Measurements from ENCODE around the gene AGO4. TPM values are rescaled to one million over a fixed set of nuclear protein-coding genes. Genes with fewer than 3 reads are reported as not detected.

AGO4 gene
- total and polyA plus RNA-seq, 2 of the 4 experiments (the other 2 are of a cell fraction): 8.2 to 9.2 TPM

DNA sequence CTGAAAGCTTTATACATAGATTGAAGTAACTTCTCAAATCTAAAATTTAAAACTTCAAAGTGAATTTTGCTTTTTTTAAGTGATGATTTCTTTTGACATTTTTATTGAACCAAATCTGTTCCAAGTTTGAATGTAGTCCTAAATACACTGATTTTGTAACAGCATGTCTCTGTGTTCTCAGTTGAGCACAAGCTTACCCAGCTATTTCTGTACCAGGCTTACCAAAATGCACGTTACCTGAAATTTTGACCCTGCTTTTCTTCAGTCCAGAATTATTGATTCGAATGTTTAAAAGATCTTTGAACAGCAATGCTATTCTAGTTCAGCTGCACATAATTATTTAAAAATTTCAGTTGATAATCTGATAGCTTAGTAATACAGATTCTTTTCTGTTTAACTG is 25.6 kb downstream of the AGO4 start:
- Histone ChIP-seq H4K20me1 (ENCODE audit: insufficient read depth, low read length) (no peaks in the 10 kb centered on the region), H3K4me3 (ENCODE audit: insufficient read depth, low read depth, low read length) (no peak overlapping the region), H3K4ac (ENCODE audit: low read depth, low read length) (no peak overlapping the region), H4K91ac (ENCODE audit: insufficient read depth, low read depth, low read length) (no peak overlapping the region), H2BK20ac (ENCODE audit: low read depth, low read length) (no peak overlapping the region), H4K5ac (ENCODE audit: low read depth, low read length) (no peak overlapping the region), H3K27me3 (ENCODE audit: control insufficient read depth, insufficient read depth, low read length) (no peaks in the 10 kb centered on the region), H2BK15ac (ENCODE audit: low read depth, low read length) (no peak overlapping the region), H3K36me3 (ENCODE audit: control insufficient read depth, insufficient read depth, low read length) (peaks cover 34% of the 10 kb centered on the region), H3K4me2 (ENCODE audit: low read depth, low read length) (no peak overlapping the region), H2AFZ (replicated peaks; ENCODE audit: low read length, poor library complexity) (no peak overlapping the region), H3K9ac (ENCODE audit: low read depth, low read length) (no peak overlapping the region), H2AK5ac (ENCODE audit: low read depth, low read length) (no peak overlapping the region), H3K79me1 (ENCODE audit: low read depth in 1 of 2, low read length in 2 of 2) (no peaks in the 10 kb centered on the region), H2BK120ac (ENCODE audit: low read depth, low read length) (no peak overlapping the region), H4K8ac (ENCODE audit: low read depth in 2 of 2, low read length in 2 of 2) (no peak overlapping the region), H2AK9ac (replicated peaks; ENCODE audit: low read depth, low read length, poor library complexity) (no peak overlapping the region), H3K14ac (replicated peaks; ENCODE audit: low read depth, low read length) (no peak overlapping the region), H3K23ac (ENCODE audit: low read depth, low read length) (no peak overlapping the region), H3K4me1 (ENCODE audit: control insufficient read depth, insufficient read depth, low read length) (no peaks in the 10 kb centered on the region), H3K27ac (ENCODE audit: insufficient read depth, low read length) (no peak overlapping the region), H2BK5ac (ENCODE audit: low read depth, low read length, poor library complexity, severe bottlenecking) (no peak overlapping the region), H3K56ac (ENCODE audit: extremely low read depth, insufficient read depth, low read length) (no peak overlapping the region), H3K18ac (ENCODE audit: low read depth, low read length) (no peak overlapping the region), H3K9me1 (ENCODE audit: insufficient read depth, low read length) (no peaks in the 10 kb centered on the region), H3K9me3 (ENCODE audit: control insufficient read depth, insufficient read depth, low read length) (no peaks in the 10 kb centered on the region)
- dilution Hi-C loops (cut with HindIII; ENCODE audit: low sequenced_read_pairs, unreplicated experiment) (no loop called here), intact Hi-C loops (cut with micrococcal nuclease) (no loop called here), in situ Hi-C loops (cut with MboI; ENCODE audit: low sequenced_read_pairs) (no loop called here)
- no CpG with 5 or more reads among the region's 2 CpGs for WGBS, 2 experiments (ENCODE audit: extremely low coverage in 2 of 2, insufficient read length in 1 of 2)
- ATAC-seq (ENCODE audit: low read depth) (no peak), DNase-seq (no peak)
- CTCF ChIA-PET: interaction anchor here (1.2 kb wide), 1 partner anchor 18 kb away, joined by 4 read pairs; no protein-coding TSS in a partner anchor
- POLR2A ChIA-PET (ENCODE audit: unreplicated experiment): no interaction called here
- no TSS peak for BruUV-seq (replicated peaks)
- no peak for TF ChIP-seq SMC3 (IDR thresholded peaks at IDR 0.05; ENCODE audit: low read depth, low read length)
- TF ChIP-seq POLR2A (IDR thresholded peaks at IDR 0.05; ENCODE audit: low read depth, low read length): no peak
- TF ChIP-seq, protein P1, sequence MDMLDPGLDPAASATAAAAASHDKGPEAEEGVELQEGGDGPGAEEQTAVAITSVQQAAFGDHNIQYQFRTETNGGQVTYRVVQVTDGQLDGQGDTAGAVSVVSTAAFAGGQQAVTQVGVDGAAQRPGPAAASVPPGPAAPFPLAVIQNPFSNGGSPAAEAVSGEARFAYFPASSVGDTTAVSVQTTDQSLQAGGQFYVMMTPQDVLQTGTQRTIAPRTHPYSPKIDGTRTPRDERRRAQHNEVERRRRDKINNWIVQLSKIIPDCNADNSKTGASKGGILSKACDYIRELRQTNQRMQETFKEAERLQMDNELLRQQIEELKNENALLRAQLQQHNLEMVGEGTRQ (IDR thresholded peaks at IDR 0.05; ENCODE audit: low read depth, low read length): no peak

Data from IMR-90 (cell line).